Fibroblast of lung (primary cell): Measurements from ENCODE around the gene CDH10. TPM values are rescaled to one million over a fixed set of nuclear protein-coding genes. Genes with fewer than 3 reads are reported as not detected.
A peak's percentile ranks its signal among the peaks of the same experiment; 100 is the strongest.

Experiments
- DNase-seq, 2 donors: peaks; one replicate each; pipeline versions ENCODE4 v3.0.0 to v3.0.0-alpha.2; 2010; ENCODE audit warnings: low read depth in 2 of 2
- H2AFZ ChIP-seq: 2 replicates; pipeline ENCODE4 v1.5.1; 2012; ENCODE audit warnings: low read length, control low read depth, inconsistent platforms
- H3K27ac ChIP-seq: 2 replicates; pipeline ENCODE4 v1.5.1; 2011; ENCODE audit warnings: low read length, control low read depth; ENCODE audit not compliant: insufficient read depth
- H3K27me3 ChIP-seq: 2 replicates; pipeline ENCODE4 v1.5.1; 2011; ENCODE audit warnings: mild to moderate bottlenecking, low read length; ENCODE audit not compliant: control insufficient read depth, insufficient read depth
- H3K36me3 ChIP-seq: 2 replicates; pipeline ENCODE4 v1.5.1; 2011; ENCODE audit warnings: low read length; ENCODE audit not compliant: control insufficient read depth, insufficient read depth
- H3K4me1 ChIP-seq: 2 replicates; pipeline ENCODE4 v1.5.1; 2011; ENCODE audit warnings: low read length; ENCODE audit not compliant: control insufficient read depth, insufficient read depth; ENCODE audit errors: extremely low read depth
- H3K4me2 ChIP-seq: 2 replicates; pipeline ENCODE4 v1.5.1; 2011; ENCODE audit warnings: low read length, control low read depth; ENCODE audit not compliant: insufficient read depth; ENCODE audit errors: extremely low read depth
- H3K4me3 ChIP-seq, 4 experiments: fragments of 200-600 bp in 1 of 4; sonication (generic) in 1 of 4; replicated peaks in 1 of 4; 2 replicates each; pipeline ENCODE4 v1.5.1; 2011 to 2016; ENCODE audit warnings: low read length in 4 of 4, low read depth in 3 of 4, mild to moderate bottlenecking in 3 of 4, control low read depth in 2 of 4, inconsistent platforms in 1 of 4, mixed read lengths in 1 of 4; ENCODE audit not compliant: insufficient read depth in 1 of 4; ENCODE audit errors: control extremely low read depth in 1 of 4
- H3K79me2 ChIP-seq: 2 replicates; pipeline ENCODE4 v1.5.1; 2012; ENCODE audit warnings: mild to moderate bottlenecking, low read length, inconsistent platforms; ENCODE audit not compliant: control insufficient read depth, insufficient read depth
- H3K9ac ChIP-seq: 2 replicates; pipeline ENCODE4 v1.5.1; 2011; ENCODE audit warnings: mild to moderate bottlenecking, low read length, control low read depth; ENCODE audit not compliant: insufficient read depth
- H3K9me3 ChIP-seq: 2 replicates; pipeline ENCODE4 v1.5.1; 2012; ENCODE audit warnings: low read depth, low read length; ENCODE audit not compliant: control insufficient read depth, insufficient read depth
- H4K20me1 ChIP-seq: 2 replicates; pipeline ENCODE4 v1.5.1; 2011; ENCODE audit warnings: low read length; ENCODE audit not compliant: control insufficient read depth, insufficient read depth; ENCODE audit errors: extremely low read depth
- CTCF ChIP-seq, 2 donors: IDR thresholded peaks in 1 of 2; conservative IDR thresholded peaks in 1 of 2; 1 replicate in 1 of 2; 2 replicates in 1 of 2; pipeline ENCODE4 v1.5.1; 2011 to 2012; ENCODE audit warnings: low read length in 2 of 2, control low read depth in 1 of 2, inconsistent platforms in 1 of 2, low read depth in 1 of 2, mild to moderate bottlenecking in 1 of 2
- EZH2 ChIP-seq: IDR thresholded peaks from 2 replicates; pipeline ENCODE4 v1.5.1; 2012; ENCODE audit warnings: low read length, control low read depth, mild to moderate bottlenecking; ENCODE audit errors: missing control alignments
- polyA plus RNA-seq, 2 donors: library from polyadenylated mRNA; depleted of rRNA in 1 of 2; stranded (reverse) in 1 of 2; unstranded in 1 of 2; fragments of >200 nt; gene quantifications; 2 replicates each; pipeline ENCODE4 v1.2.1, GENCODE V29; 2011 to 2012; ENCODE audit warnings: missing spikeins in 1 of 2
- total RNA-seq: library from RNA; depleted of rRNA; stranded (reverse); fragments of >200 nt; gene quantifications from 2 replicates; pipeline ENCODE4 v1.2.1, GENCODE V29; 2014

Gene CDH10
- total and polyA plus RNA-seq, 2 donors (not counting 1 experiment from before 2014, with no cell fraction given): 0.09 to 0.17 TPM

DNA sequence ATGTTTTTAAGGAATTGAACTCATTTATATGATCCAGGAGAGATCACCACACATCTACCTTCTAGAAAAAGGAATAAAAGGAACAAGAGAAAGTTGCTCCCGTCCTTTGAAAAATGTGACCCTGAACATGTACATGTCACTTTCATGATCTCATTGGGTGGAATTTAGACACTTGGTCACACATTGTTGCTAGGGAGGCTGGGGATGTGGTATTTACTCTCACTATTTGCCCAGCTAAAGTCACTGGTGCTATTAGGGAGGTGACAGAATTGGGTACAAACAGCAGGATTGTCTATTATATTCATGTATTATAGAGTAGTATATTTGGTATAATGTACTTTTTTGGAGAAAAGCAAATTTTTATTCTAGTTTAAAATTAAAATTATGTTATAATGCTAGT, 2.1 kb upstream of the CDH10 start:
- Histone ChIP-seq H3K4me2 (no peak overlapping the region), H2AFZ (no peak overlapping the region), H3K4me3 (no peak overlapping the region), H4K20me1 (no peaks in the 10 kb centered on the region), H3K79me2 (no peaks in the 10 kb centered on the region), H3K4me1 (no peaks in the 10 kb centered on the region), H3K27ac (no peak overlapping the region), H3K27me3 (no peaks in the 10 kb centered on the region), H3K9me3 (no peaks in the 10 kb centered on the region), H3K9ac (no peak overlapping the region), H3K36me3 (no peaks in the 10 kb centered on the region)
- TF ChIP-seq EZH2: no peak
- TF ChIP-seq CTCF (conservative IDR thresholded peaks at IDR 0.05 in 1 of 2, IDR thresholded peaks at IDR 0.05 in 1 of 2; ENCODE audit: low read depth in 1 of 2, low read length in 2 of 2): no peak
- no peak for DNase-seq

DNA sequence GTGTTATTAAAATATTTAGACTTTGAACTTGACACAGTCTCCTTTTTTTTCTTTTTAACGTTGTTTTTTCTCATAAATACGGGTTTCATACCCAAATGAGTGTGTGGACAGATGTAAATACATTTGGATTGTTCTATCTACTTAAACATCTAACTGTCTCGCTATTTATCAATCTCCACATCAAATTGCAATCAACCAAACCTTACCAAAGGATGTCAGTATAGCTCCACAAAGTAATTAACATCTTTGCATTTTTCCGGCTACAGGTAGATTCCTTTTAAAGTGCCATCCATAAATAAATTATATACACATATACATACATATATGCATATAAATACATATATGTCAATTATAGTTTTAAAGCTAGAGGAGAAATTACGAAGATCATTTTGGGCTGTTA, 705 bp upstream of the CDH10 start:
- Histone ChIP-seq H3K36me3 (no peaks in the 10 kb centered on the region), H3K27me3 (no peaks in the 10 kb centered on the region), H2AFZ (no peak overlapping the region), H3K4me1 (no peaks in the 10 kb centered on the region), H3K27ac (no peak overlapping the region), H3K79me2 (no peaks in the 10 kb centered on the region), H3K9me3 (no peaks in the 10 kb centered on the region), H3K9ac (no peak overlapping the region), H3K4me3 (no peak overlapping the region), H3K4me2 (no peak overlapping the region), H4K20me1 (no peaks in the 10 kb centered on the region)
- DNase-seq: no peak
- no peak for TF ChIP-seq CTCF (conservative IDR thresholded peaks at IDR 0.05 in 1 of 2, IDR thresholded peaks at IDR 0.05 in 1 of 2; ENCODE audit: low read depth in 1 of 2, low read length in 2 of 2)
- no peak for TF ChIP-seq EZH2

GRCh38 chr5:24643880-24644279, 898 bp downstream of the CDH10 start:
- no peak overlapping the region for H3K4me2 ChIP-seq
- H3K27ac ChIP-seq: no peak overlapping the region
- no peak overlapping the region for H2AFZ ChIP-seq
- TF ChIP-seq CTCF (conservative IDR thresholded peaks at IDR 0.05 in 1 of 2, IDR thresholded peaks at IDR 0.05 in 1 of 2; ENCODE audit: low read depth in 1 of 2, low read length in 2 of 2): no peak
- TF ChIP-seq EZH2: no peak
- peak overlapping the region in 1 of 4 experiments; percentile 13 for H3K4me3 ChIP-seq
- DNase-seq: no peak
- H3K27me3 ChIP-seq: no peaks in the 10 kb centered on the region
- H3K4me1 ChIP-seq: no peaks in the 10 kb centered on the region
- no peaks in the 10 kb centered on the region for H3K79me2 ChIP-seq
- H3K9me3 ChIP-seq: no peaks in the 10 kb centered on the region
- H3K36me3 ChIP-seq: no peaks in the 10 kb centered on the region
- H4K20me1 ChIP-seq: no peaks in the 10 kb centered on the region
- no peak overlapping the region for H3K9ac ChIP-seq
